WI38 (cell line): ENCODE results near the gene CTSZ.

Experiments used
- H3K4me3 ChIP-seq: 2 replicates; pipeline ENCODE4 v1.5.1; 2011; ENCODE audit warnings: low read depth, mild to moderate bottlenecking, control low read depth, low read length
- TF ChIP-seq, protein P1 (sequence below): IDR thresholded peaks from 2 replicates; pipeline ENCODE4 v1.5.1; 2012; ENCODE audit warnings: low read depth, mild to moderate bottlenecking, control low read depth, low read length

Gene CTSZ

DNA sequence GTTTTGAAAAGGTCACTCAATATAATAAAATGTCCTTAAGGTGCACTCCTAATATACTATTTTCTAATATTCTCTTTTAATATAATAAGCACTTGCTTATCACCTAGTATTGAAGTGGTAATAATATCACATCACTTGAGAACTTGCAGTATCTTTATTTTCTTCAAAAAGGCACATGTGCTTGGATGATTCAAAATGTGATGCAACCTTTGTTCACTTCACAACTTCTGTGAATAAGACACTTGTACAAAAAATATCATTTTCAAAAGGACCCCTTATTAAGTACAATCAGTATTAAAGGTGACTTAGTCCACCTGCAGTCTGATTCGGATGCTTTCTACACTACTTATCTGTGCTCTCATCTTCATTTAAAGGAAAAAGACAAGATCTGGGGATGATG is 32.2 kb upstream of the CTSZ start:
- TF ChIP-seq, protein P1, sequence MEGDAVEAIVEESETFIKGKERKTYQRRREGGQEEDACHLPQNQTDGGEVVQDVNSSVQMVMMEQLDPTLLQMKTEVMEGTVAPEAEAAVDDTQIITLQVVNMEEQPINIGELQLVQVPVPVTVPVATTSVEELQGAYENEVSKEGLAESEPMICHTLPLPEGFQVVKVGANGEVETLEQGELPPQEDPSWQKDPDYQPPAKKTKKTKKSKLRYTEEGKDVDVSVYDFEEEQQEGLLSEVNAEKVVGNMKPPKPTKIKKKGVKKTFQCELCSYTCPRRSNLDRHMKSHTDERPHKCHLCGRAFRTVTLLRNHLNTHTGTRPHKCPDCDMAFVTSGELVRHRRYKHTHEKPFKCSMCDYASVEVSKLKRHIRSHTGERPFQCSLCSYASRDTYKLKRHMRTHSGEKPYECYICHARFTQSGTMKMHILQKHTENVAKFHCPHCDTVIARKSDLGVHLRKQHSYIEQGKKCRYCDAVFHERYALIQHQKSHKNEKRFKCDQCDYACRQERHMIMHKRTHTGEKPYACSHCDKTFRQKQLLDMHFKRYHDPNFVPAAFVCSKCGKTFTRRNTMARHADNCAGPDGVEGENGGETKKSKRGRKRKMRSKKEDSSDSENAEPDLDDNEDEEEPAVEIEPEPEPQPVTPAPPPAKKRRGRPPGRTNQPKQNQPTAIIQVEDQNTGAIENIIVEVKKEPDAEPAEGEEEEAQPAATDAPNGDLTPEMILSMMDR: no peak
- H3K4me3 ChIP-seq: no peak overlapping the region

DNA sequence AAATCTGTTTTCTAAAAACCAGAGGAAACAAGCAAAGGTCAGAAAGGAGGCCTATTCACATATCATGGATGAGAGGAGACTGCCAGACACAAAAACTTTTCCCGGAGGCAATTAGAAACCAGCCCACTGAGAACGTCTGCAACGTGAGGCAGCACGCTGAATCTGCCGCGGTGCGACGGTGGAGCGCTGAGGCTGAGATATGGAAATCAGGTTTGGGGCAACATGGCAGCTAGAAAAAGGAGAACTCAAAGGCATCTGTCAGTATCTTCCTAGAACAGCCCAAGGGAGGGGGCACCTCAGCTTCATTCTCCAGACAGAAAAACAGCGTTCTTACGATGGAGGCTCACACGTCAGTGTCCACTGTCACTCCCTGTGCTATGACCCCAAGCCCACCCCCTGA is 30.3 kb upstream of the CTSZ start:
- no peak overlapping the region for H3K4me3 ChIP-seq
- TF ChIP-seq, protein P1: no peak

DNA sequence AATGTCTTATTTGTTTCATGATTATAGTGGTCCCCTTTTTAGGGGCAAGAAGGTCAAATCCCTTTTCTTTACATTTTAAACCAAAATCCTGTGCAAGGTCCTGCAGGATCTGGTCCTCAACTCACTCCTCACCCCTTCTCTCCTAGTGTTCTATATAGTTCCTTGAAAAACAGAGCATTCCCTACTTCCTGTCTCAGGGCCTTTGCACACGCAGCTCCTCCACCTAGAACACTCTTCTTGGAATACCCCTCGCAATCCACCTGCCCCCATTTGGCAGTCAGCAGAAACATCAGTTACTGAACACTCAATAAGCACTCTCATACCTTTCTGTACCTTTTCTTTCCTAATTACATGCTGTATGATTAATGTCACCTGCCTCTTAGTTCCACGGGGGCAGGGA is 28.3 kb upstream of the CTSZ start:
- TF ChIP-seq, protein P1: no peak
- H3K4me3 ChIP-seq: no peak overlapping the region

DNA sequence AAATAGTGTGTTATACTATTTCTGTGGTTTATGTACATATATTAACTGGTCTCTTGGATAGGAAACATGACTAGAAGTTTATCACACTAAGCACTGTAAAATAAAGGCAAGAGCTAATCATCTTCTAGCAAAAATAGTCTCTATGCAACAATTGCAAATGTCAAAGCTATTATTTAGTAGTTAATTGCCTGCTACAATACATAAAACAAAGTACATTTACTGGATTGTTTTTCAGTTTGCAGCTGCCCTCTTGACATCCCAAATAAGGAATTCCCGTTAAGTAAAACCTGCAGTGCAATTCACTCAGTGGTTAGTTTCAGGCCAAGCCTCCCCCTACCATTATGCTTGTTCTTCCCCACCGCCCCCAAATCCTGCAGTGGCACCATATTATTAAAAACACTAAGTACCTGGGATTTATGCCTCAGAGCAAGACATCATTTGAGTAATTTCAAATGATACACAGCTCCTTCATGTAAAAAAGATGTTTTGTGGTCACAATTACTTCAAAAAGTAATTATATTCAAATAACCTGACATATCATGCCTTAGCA is 26.6 kb upstream of the CTSZ start:
- H3K4me3 ChIP-seq: no peak overlapping the region

DNA sequence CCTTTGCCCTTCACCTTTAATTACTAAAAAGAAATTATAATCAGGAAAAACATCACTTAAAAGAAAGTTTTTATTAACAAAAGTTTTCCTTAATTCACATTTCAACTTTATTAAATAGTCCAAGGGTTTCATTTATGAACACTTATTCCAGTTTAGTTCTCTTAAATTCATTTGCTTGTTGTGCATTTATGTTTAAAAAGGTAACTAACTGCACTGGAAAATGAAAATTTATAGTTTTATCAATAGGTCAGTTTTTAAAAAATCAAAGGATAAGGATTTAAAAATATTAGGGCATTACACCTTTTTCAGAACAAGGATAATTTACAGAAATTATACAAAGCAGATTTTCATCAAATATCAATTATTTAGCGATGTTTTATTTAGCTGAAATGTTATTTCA is 26.0 kb upstream of the CTSZ start:
- TF ChIP-seq, protein P1: no peak
- peak overlapping the region; percentile 82 for H3K4me3 ChIP-seq

More for the DNA sequence above, 26.6 kb upstream of the CTSZ start:
- TF ChIP-seq, protein P1: no peak

DNA sequence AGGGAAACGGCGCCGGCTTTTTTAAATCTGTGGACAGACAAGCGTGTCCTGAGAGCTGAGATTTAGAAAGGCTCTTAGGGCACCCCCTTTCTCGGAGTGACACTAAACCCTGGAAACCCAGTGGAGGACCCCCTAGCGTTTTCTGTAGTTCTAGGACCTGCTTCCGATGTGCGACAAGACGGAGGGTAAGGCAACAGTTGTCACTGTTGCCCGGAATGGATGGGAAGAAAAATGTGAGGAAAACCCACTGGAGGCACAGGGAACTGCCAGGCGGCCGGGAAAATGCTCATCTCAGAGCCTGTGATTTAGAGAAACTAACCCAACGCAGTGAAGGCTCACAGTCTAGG is 25.6 kb upstream of the CTSZ start:
- TF ChIP-seq, protein P1: no peak
- peak overlapping the region; percentile 82 for H3K4me3 ChIP-seq

DNA sequence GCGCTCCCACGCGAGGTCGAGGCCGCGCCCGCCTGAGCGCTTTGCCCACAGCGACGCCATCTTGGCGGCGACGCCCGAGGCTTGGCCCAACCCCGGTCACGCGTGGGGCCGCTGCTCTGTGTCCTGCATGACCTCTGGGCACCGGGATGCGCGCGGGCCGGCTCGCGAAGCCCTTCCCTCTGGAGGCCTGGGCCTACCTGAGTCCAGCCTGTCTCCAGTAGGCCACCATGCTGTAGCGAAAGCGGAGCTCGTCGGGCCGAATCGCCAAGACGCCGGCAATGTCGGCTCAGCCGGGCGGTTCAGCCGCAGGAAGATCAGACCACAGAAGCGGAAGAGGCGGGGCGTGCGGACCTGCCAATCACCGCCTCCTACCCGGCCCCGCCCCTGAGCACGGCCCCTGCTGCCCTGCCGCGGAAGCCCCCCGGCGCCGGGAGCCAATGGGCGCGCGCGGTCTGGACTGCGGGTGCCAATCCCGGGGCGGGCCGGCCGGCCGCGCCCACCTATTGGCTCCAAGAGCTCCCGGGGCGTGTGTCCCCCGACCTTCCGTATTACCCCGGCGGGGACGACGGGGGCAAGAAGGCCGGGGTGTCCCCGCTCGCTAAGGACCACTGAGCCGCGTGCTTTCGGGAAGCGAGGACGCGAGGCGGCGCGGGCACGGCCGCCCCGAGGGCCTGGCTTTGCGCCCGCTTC is 25.1 kb upstream of the CTSZ start, which contains the start of gene ATP5F1E:
ATP5F1E (minus strand) TSS at position 313 of the 690 bp plus-strand sequence; CDS start at position 229, 84 bp downstream.
- TF ChIP-seq, protein P1: no peak
- H3K4me3 ChIP-seq: peak within 1 kb of the TSS; percentile 82
